ENCODE results near the gene B3GAT3. TPM values are rescaled to one million over a fixed set of nuclear protein-coding genes. Genes with fewer than 3 reads are reported as not detected.

Gene B3GAT3
- polyA plus RNA-seq, 1 donor from 2014 or later, result 102 TPM

GRCh38 chr11:62605467-62605866, 16.3 kb downstream of the B3GAT3 start:
- Histone ChIP-seq H3K36me3 (ENCODE audit: insufficient read depth, low read length) (no peaks in the 10 kb centered on the region), H3K4me3 (ENCODE audit: low read length) (no peak overlapping the region), H4K20me1 (ENCODE audit: insufficient read depth) (no peaks in the 10 kb centered on the region), H3K27ac (ENCODE audit: low read length) (no peak overlapping the region), H3K27me3 (ENCODE audit: insufficient read depth, low read depth, low read length) (no peaks in the 10 kb centered on the region), H3F3A (ENCODE audit: insufficient read depth, low read length, poor library complexity, severe bottlenecking) (no peaks in the 10 kb centered on the region), H3K9ac (ENCODE audit: low read length) (no peak overlapping the region), H3K4me2 (ENCODE audit: low read length) (no peak overlapping the region), H2AFZ (ENCODE audit: low read depth, low read length) (no peak overlapping the region), H3K9me2 (ENCODE audit: insufficient read depth, low read length) (no peaks in the 10 kb centered on the region), H3K9me3 (ENCODE audit: low read length) (no peaks in the 10 kb centered on the region), H3K79me2 (replicated peaks; ENCODE audit: insufficient read depth, low read length) (peaks cover 9% of the 10 kb centered on the region)
- TF ChIP-seq RAD21 (conservative IDR thresholded peaks at IDR 0.05) (no peak), EP300 (conservative IDR thresholded peaks at IDR 0.05; ENCODE audit: poor library complexity, severe bottlenecking) (no peak), SMC3 (conservative IDR thresholded peaks at IDR 0.05; ENCODE audit: poor library complexity) (no peak)

- H2AFZ ChIP-seq (ENCODE audit: low read depth, low read length), result no peak overlapping the region
- no peaks in the 10 kb centered on the region for H3K36me3 ChIP-seq (ENCODE audit: insufficient read depth, low read length)
- no peaks in the 10 kb centered on the region for H3K27me3 ChIP-seq (ENCODE audit: insufficient read depth, low read depth, low read length)
- H3K9me3 ChIP-seq (ENCODE audit: low read length), result no peaks in the 10 kb centered on the region
- peaks cover 18% of the 10 kb centered on the region for H3K79me2 ChIP-seq (replicated peaks; ENCODE audit: insufficient read depth, low read length)
- H3K27ac ChIP-seq (ENCODE audit: low read length), result no peak overlapping the region
- no peak overlapping the region for H3K4me3 ChIP-seq (ENCODE audit: low read length)
- H3F3A ChIP-seq (ENCODE audit: insufficient read depth, low read length, poor library complexity, severe bottlenecking), result no peaks in the 10 kb centered on the region
- no peak for TF ChIP-seq TAF1 (IDR thresholded peaks at IDR 0.05; ENCODE audit: low read depth)
- TF ChIP-seq EP300 (conservative IDR thresholded peaks at IDR 0.05; ENCODE audit: poor library complexity, severe bottlenecking), result no peak
- no peak for TF ChIP-seq EZH2 (IDR thresholded peaks at IDR 0.05; ENCODE audit: borderline replicate concordance, insufficient read depth, low read length, poor library complexity, severe bottlenecking)
- TF ChIP-seq REST (IDR thresholded peaks at IDR 0.05; ENCODE audit: borderline replicate concordance), result no peak
- no peak for TF ChIP-seq POLR2AphosphoS5 (IDR thresholded peaks at IDR 0.05)
- no peak for TF ChIP-seq CTCF (IDR thresholded peaks at IDR 0.05; ENCODE audit: poor library complexity, severe bottlenecking)
- no peak for TF ChIP-seq RAD21 (conservative IDR thresholded peaks at IDR 0.05)
- H3K9ac ChIP-seq (ENCODE audit: low read length), result no peak overlapping the region
- H3K9me2 ChIP-seq (ENCODE audit: insufficient read depth, low read length), result no peaks in the 10 kb centered on the region
- no peaks in the 10 kb centered on the region for H4K20me1 ChIP-seq (ENCODE audit: insufficient read depth)
- no peak overlapping the region for H3K4me2 ChIP-seq (ENCODE audit: low read length)
These were observed 17.2 kb downstream of the B3GAT3 start for GRCh38 chr11:62604460-62605120.
